HTR-8/SVneo (cell line): ENCODE results near the gene A4GALT.

Source experiments
- DNase-seq: peaks from one replicate; pipeline ENCODE4 v3.0.0; 2011; ENCODE audit warnings: low spot score, mixed read lengths; ENCODE audit not compliant: insufficient read length
- FAIRE-seq: peaks from 2 replicates; lab custom pipeline; 2011; peaks lifted over from hg19 to GRCh38; lab: Jason Lieb, UNC

A4GALT gene

DNA sequence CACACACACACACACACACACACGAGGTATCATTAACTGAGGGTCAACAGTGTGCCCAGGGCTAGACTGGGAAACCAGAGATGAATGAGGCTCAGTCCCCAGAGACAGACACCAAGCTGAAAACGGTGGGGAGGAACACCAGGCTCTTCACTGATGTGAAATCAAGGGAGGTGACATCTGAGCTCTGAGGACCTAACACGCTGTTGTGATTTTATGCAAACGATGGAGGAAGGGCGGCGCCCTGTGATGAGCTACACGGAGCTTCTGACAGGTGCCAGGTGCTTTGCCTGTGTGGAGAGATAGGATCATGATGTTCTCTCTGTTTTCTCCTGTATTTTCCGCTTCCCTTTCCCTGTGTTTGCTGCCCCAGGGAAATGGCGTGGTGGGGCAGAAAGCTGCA is 65.0 kb downstream of the A4GALT start:
- no peak for FAIRE-seq
- DNase-seq, result no peak

DNA sequence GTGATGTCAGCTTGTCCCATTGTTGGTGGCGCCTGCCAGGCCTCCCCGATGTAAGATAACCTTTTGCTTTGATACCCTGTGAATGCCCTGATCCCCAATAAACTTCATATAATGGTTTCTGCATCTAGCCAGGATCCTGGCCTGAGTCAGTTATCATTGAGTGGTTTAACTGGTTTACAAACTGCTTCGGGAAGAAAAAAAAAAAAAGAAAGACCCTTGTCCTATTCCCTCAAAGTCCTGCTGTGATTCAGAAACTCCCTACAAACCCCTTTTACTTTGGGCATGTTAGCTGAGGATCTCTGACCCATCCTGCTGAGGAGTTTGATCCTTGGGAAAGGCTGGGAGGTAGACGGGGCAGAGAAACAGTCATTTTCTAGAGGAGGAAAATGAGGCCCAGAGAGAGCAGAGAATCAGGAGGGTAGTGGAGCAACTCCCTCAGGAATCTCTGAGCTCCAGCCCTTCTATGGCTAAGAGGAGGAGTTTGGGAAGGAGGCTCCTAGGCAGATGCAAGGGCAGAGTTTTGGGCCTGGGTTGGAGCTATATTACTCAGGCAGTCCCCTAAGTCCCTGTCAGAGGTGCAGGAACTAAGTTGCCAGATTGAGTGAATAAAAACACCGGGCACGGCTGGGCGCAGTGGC is 66.1 kb downstream of the A4GALT start:
- no peak for DNase-seq
- FAIRE-seq, result no peak

DNA sequence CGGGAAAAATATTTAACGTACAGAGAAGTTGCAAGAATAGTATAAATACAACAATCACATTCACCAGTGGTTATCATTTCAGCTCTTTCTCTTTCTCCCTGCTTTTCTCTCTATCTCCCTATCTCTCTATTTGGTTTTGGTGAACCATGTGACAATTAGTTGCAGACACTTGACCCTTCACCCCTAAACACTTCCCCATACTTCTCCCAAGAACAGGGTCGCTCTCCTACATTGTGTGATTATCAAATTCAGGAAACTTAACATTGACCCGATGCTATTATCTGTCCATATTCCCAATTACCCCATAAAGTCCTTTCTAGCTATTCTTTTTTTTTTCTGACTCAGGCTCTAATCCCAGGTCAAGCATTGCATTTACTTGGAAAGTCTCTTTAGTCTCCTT is 66.7 kb downstream of the A4GALT start:
- FAIRE-seq, result no peak
- DNase-seq, result no peak

DNA sequence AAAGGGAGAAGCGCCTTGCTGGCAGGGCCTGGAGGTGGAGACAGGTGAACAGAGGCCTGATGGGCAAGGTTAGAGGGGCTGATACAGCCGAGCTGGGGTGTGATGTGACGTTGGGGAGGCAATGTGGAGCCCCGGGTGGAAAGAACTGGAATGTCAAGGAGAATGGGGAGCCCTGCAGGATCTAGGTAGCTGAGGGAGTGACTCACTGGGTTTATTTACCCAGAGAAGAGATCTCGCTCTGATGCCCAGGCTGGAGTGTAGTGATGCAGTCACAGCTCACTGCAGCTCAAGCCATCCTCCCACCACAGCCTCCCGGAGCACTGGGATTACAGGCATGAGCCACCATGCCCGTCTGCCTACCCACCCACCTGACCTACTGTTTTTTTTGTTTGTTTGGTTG is 69.5 kb downstream of the A4GALT start:
- peak; percentile 36 for DNase-seq
- FAIRE-seq, result no peak

DNA sequence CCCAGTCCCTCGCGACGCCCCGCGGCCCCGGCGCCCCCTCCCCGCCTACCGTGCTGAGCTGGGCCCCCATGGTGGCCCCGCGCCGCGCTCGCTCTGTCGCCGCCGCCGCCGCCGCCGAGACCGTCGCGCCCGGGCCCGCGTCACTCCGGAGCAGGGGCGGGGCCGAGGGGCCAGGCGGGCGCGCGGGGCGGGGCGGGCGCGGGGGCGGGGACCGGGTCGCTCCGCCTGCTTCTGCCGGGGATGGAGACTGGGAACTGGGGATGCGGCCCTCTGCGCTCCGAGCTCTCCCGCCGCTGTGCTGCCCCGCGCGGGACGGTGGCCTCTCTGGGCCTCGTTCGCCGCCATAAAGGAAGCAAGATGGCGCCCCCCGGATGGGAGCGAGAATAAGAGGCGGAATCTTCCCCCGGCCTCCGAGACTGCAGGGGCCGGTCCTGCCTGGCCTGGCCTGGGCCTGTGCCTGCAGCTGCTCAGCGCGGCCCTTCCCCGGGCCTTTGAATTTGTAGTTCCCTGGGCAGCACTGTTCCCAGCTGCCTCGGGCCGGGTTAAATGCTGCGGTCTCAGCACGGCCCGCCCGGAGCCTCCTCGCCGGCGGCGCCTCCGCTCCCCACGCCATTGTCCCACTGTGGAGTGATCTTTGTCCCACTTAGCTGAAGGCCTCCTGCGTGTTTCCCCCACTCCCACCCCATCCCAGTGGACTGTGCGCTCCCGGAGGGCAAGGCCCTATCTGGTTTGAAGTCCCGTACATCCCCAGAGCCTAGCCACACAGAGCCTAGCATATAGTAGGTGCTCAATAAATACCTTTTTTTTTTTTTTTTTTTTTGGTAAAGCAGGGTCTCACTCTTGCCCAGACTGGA is 71.2 kb downstream of the A4GALT start, which contains the start of gene CYB5R3:
CYB5R3 (minus strand) TSS at position 147 of the 854 bp plus-strand sequence; CDS start at position 70, 77 bp downstream.
- DNase-seq (peak; percentile 89), FAIRE-seq (no peak)

DNA sequence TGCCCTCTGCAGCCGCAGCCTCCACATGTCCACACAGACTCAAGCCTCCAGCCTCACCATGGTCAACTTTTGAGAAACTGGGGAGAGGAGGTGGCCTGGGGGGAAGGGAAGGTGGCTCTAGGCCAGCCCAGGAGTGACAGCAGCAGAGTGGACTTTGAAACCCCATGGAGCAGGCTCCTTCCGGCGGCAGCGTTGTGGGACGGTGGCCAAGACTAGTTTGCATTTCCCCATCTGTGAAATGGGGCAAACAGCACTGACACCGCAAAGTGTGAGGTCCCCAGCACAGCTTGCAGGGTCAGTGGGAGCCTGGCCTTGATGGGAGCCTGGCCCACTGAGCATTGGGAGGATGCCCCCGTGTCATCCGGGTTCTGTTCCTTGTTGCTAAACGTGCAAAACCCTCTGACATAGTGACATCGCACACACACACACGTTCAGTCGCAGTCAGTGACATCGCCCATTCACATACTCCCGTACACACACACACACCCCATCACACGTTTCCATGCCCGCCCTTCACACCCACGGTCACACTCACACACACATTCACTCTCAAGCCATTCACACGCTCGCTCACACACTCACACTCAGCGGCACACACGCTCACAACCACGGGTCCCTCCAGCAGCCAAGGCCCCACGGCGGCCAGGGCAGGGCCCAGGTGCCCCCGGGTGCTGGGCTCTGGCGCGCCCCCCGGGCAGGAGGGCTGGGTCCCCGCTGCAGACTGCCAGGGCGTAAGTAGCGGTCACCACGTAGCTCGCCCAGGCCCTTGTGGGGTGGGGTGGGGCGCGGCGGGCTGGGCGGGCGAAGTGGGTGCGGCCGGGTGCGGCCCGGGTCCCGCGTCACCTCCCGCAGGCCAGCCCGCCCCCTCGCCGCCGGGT is 72.1 kb downstream of the A4GALT start:
- FAIRE-seq, result peak; percentile 67

DNA sequence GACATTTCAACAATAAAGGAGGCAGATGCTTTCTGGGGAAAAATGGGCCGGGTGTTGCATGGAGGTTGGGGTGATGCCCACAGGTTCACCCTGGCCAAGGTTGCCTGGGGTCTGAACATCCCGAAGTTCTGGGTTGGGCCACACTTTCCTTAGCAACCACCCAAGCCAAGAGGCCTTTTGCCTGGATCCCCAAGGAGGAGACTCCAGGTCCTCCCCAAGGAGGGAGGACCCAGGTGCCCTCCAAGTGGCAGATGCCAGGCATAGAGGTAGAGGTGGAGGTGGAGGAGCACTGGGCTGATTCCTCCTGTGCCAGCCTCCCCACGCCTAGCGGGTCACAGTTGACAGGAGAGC is 72.7 kb downstream of the A4GALT start:
- no peak for FAIRE-seq
- DNase-seq, result no peak

More for the DNA sequence above, 72.1 kb downstream of the A4GALT start:
- DNase-seq, result no peak

DNA sequence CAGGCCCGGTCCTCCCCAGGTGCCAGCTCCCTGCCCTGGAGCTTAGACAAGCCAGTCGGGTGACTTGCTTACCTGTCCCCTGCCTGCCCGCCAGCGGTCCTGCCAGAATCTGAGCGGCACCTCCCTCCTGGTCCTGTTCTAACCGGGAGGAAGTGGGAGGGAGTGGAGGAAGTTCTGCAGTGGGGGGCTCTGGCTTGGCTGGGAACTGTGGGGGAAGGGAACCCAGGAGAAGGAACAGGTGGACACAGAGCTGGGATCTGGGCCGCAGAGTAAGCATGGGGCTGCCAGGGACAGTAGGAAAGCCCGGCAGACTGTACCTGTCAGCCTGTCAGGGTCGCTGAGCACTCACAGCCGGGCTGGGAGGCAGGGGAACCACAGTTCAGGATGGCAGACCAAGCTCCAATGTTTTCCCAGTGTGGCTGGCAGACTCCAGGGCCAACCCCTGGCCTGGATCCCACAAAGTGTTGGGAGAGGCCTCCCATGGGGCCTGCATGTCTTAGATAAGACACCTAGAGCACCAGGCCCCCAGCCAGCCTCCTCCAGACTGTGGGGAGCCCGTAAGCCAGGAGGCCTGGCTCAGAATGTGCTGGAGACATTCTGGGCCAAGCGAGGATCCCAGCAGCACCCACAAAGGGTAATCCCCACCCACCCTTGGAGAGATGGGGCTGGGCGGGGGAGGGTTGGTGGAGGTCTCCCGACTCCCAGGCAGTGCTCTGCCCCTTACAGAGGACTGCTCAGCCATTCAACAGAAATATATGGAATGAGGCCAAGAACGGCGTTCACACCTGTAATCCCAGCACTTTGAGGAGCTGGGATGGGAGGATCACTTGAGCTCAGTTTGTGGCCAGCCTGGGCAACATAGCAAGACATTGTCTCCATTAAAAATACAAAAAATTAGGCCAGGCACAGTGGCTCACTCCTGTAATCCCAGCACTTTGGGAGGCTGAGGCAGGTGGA is 73.8 kb downstream of the A4GALT start:
- DNase-seq, result no peak
- FAIRE-seq, result no peak

DNA sequence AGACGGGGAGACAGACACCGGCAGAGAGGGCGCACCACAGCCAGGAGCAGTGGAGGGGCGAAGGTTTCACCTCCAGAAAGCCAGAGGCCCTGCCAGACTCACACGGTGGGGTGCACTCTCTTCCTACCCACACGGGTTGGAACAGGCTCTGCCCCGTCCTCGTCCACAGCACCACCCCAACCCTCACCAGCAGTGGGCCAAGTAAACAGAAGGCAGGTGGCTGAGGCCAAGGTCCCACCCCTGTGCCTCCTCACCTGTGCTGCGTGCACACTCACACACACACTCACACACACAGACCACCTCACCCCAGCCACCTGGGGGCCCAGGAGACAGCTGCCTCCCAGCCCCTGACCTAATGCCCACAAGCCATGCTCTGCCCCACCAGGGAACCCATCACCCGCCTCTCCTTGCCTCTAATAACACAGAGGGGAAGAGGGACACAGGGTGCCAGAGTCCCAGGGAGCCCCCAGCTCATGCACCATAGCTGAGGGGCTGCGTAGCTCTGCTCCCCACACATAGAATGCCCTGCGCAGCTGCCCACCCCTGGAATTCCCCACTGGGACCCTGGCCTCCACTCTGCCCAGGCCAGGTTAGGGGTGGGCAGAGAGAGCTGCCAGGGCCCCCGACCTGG is 74.6 kb downstream of the A4GALT start:
- FAIRE-seq, result no peak
- no peak for DNase-seq

DNA sequence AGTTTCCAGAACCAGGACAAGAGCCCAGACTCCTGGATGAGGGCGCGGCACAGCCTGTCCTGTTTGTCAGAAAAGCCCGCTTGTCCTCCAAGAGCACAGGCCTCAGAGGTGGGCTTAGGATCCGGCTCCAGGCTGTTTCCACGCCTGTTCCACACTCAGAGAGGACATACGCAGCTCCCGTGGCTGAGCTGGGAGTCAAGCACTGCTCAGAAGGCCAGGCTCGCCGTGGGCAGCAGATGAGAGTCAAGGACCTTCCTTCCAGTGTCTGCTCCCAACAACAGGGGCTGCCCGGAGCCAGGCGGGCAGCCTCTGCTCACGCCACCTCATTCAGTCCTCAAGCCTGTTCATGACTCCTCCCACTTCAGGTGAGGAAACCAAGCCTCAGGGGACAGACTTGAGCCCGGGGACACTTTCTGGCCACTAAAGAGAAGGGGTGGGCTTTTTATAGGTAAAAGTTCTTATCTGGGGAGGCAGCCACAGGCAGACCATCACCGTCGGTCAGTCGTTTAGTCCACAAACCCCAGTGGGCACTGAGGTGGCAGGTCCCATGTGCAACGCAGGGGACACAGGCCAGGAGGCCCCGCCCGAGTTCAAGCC is 75.2 kb downstream of the A4GALT start:
- FAIRE-seq, result no peak
- no peak for DNase-seq

DNA sequence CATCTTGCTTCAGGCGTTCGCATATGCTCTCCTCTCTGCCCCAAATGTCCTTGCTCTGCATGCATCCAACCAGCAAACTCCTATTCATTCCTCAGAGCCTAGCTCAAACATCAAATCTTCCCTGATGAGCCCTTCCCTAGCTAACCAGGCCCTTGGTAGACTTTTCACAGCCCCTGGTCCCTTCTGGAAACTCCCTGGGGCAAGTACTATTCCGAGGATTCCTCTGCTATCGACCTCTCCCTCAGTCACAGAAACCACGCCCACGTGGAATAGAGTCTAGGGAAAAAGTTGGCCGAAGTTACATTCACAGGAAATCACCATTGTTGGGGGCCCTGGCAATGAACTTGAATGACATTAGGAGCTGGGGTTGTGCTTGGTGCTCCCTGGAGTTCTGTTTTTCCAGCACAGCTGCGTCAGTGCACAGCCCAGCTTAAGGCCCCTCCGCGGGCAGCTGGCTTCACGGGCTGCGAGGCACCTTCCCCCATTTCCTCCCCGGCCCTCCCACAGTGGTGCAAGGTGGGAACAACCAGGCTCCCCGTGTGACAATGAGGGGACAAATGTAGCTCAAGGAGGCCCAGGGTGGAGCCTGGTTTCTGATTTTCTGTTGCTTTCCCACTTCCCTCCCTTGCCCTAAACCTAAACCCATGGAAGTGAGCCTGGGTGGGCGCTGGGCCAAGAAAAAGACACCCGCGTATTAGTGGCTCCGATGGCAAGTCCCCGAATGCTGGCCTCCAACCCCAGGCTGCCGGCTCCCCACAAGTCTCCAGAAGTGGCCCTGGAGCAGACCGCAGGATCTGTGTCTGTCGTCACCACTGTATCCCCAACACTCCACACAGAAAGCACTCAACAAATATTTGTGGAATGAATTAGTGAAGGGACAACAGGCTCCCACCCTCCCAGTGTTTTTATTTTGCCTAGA is 76.0 kb downstream of the A4GALT start:
- FAIRE-seq (no peak), DNase-seq (no peak)

DNA sequence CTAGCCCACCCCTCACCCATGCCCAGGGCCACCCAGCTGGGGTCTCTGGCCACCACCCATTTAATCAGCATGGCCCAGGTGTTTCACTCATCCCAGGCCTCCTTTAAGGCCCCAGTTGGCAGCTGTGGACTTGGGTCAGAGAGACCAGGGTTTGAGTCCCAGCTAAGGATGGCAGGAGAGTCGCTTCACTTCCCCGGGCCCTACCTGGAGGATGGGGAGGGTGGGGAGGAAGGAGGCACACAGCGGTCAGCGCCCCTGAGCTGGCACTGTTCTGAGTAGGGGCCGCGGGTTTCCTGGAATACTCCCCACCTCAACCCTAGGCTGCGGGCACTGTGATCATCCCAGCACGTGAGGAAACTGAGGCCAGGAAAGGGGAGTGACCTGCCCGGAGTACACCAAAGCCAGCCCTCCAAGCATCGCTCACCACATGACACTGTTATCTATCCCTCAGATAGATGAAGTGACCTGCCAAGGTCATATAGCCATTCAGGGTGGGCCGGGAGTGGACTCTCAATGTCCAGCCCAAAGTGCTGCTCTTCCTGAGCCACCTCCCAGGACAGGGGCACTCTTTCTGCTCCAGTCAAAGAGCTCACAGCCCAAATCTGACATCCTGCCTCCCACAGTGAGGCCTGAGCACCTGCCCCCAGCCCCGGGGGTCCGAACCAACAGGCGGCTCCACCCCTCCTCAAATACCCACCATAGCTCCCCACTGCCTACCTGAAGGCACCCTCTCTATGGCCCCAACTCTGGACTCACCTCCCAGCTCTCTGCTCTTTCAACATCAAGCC is 76.8 kb downstream of the A4GALT start:
- FAIRE-seq (no peak), DNase-seq (no peak)

DNA sequence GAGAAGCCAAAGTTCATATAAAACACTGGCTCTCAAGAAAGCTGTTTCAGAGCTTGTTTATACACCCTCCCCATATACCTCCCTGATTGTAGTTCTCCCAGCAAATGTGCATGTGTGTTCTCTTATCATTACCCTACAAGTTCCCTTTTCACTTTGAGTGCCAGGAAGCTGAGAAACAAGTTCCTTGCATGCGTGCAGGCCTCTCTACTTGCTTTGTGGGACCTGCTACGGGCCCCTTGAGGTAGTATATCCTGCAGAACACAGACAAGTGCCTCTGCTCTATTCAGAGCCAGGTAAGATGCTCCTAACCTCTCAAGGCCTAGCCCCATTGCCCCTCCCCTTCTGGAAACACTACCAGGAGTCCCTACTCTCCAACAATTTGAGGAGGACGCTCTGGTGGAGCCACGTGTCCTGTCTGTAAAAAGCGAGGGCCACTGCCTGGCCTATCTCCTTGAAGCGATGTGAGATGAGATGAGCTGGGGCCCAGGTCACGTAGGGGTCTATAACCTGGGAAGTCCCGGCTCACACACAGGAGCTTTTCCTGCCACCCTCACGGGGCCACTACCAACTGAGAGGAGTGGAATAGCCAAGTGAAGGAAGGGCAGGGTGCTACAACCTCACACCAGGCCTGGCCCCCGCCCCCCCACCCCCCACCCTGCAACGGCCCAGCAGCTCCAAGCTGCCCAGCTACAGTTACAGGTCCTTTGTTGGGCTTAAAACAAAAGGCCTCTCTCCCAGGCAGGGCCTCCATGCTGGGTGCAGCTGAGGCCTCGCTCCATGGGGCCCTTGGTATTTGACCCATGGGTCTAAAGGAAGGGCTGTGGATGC is 77.7 kb downstream of the A4GALT start:
- FAIRE-seq, result no peak
- no peak for DNase-seq
